Neural progenitor cell (in vitro differentiated cells): ENCODE measurements around the gene SLC1A6. TPM values are rescaled to one million over a fixed set of nuclear protein-coding genes. Genes with fewer than 3 reads are reported as not detected.

Source experiments
- DNase-seq: peaks from one replicate; pipeline ENCODE4 v3.0.0-alpha.2; 2016; ENCODE audit warnings: low spot score
- H2AFZ ChIP-seq: fragments of 200-600 bp; sonication (generic); replicated peaks from 2 replicates; pipeline ENCODE4 v1.6.1; 2016; ENCODE audit warnings: antibody characterized with exemption
- H3F3A ChIP-seq: fragments of 200-600 bp; sonication (generic); 2 replicates; pipeline ENCODE4 v1.6.1; 2016; ENCODE audit warnings: antibody characterized with exemption, low read depth
- H3K27ac ChIP-seq: fragments of 200-600 bp; sonication (generic); 2 replicates; pipeline ENCODE4 v1.5.1; 2016; ENCODE audit warnings: mild to moderate bottlenecking
- H3K27me3 ChIP-seq: fragments of 200-600 bp; sonication (generic); 2 replicates; pipeline ENCODE4 v1.6.1; 2016; ENCODE audit warnings: mild to moderate bottlenecking, moderate library complexity
- H3K36me3 ChIP-seq: fragments of 200-600 bp; sonication (generic); 2 replicates; pipeline ENCODE4 v1.5.1; 2016
- H3K4me1 ChIP-seq: fragments of 200-600 bp; sonication (generic); 2 replicates; pipeline ENCODE4 v1.6.1; 2016; ENCODE audit warnings: mixed run types
- H3K4me2 ChIP-seq: fragments of 200-600 bp; sonication (generic); 2 replicates; pipeline ENCODE4 v1.6.1; 2016
- H3K4me3 ChIP-seq: fragments of 200-600 bp; sonication (generic); 2 replicates; pipeline ENCODE4 v1.5.1; 2016
- H3K79me2 ChIP-seq: fragments of 200-600 bp; sonication (generic); 2 replicates; pipeline ENCODE4 v1.6.1; 2016; ENCODE audit warnings: low read depth
- H3K9ac ChIP-seq: fragments of 200-600 bp; sonication (generic); 2 replicates; pipeline ENCODE4 v1.6.1; 2016
- H3K9me3 ChIP-seq: fragments of 200-600 bp; sonication (generic); 2 replicates; pipeline ENCODE4 v1.5.1; 2016; ENCODE audit warnings: low read depth
- H4K20me1 ChIP-seq: fragments of 200-600 bp; sonication (generic); 2 replicates; pipeline ENCODE4 v1.6.1; 2016; ENCODE audit warnings: low read depth
- H3K27ac Mint-ChIP-seq: 3 replicates; pipeline ENCODE4 v1.8.0; 2021; ENCODE audit warnings: mixed read lengths
- H3K27me3 Mint-ChIP-seq: 2 replicates; pipeline ENCODE4 v1.8.0; 2022; ENCODE audit warnings: low read depth, mild to moderate bottlenecking, inconsistent platforms, moderate library complexity, mixed read lengths; ENCODE audit not compliant: insufficient read depth
- H3K36me3 Mint-ChIP-seq: 3 replicates; pipeline ENCODE4 v1.8.0; 2021; ENCODE audit warnings: mixed read lengths
- H3K4me1 Mint-ChIP-seq: 3 replicates; pipeline ENCODE4 v1.8.0; 2021; ENCODE audit warnings: mixed read lengths
- H3K4me3 Mint-ChIP-seq: 3 replicates; pipeline ENCODE4 v1.8.0; 2021; ENCODE audit warnings: mild to moderate bottlenecking, moderate library complexity, mixed read lengths
- H3K9me3 Mint-ChIP-seq: 3 replicates; pipeline ENCODE4 v1.8.0; 2020; ENCODE audit warnings: mixed read lengths
- EZH2 ChIP-seq: fragments of 200-600 bp; sonication (generic); IDR thresholded peaks from 2 replicates; pipeline ENCODE4 v1.6.1; 2017; ENCODE audit warnings: antibody characterized with exemption, mild to moderate bottlenecking, moderate library complexity
- EZH2phosphoT487 ChIP-seq: fragments of 200-600 bp; sonication (generic); IDR thresholded peaks from 2 replicates; pipeline ENCODE4 v1.6.1; 2017; ENCODE audit warnings: antibody characterized with exemption
- total RNA-seq: library from RNA; depleted of rRNA; stranded (reverse); fragments of >200 nt; gene quantifications from 2 replicates; pipeline ENCODE4 v1.2.3, GENCODE V29; 2015; ENCODE audit warnings: low replicate concordance
- TF ChIP-seq, protein P1 (sequence below): fragments of 200-600 bp; sonication (generic); IDR thresholded peaks from 2 replicates; pipeline ENCODE4 v1.5.1; 2017; ENCODE audit warnings: antibody characterized with exemption, mild to moderate bottlenecking

SLC1A6 gene
- total RNA-seq, 1 donor from 2014 or later = 15.0 TPM

DNA sequence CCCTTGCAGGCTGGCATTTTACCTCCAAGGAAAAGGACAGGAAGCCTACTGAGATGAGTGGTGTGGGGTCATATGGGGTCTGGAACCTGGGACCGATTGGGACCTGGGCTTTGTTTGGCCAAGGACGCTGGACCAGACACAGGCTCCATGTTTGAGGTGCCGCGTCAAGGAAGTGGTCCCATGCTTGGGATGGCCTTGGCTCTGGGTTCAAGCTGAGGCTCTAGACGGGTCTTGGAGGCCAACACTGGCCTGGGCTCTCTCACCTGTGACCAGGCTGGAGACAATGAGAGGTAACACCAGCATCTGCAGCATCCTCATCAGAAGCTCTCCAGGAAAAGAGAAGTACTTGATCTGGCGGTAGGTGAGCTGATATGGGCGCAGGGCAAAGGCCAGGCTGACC lies 8.2 kb downstream of the SLC1A6 start:
- H3K4me3 Mint-ChIP-seq = no peak overlapping the region
- Histone ChIP-seq H3K4me2 (no peak overlapping the region), H3K27me3 (no peaks in the 10 kb centered on the region), H4K20me1 (no peaks in the 10 kb centered on the region), H3K79me2 (no peaks in the 10 kb centered on the region), H3K27ac (no peak overlapping the region), H3K4me1 (peaks cover 10% of the 10 kb centered on the region), H3K9ac (no peak overlapping the region), H3K9me3 (no peaks in the 10 kb centered on the region), H3K36me3 (no peaks in the 10 kb centered on the region), H2AFZ (no peak overlapping the region), H3K4me3 (no peak overlapping the region), H3F3A (peaks cover 12% of the 10 kb centered on the region)
- H3K4me1 Mint-ChIP-seq = peaks cover 2% of the 10 kb centered on the region
- peaks cover 9% of the 10 kb centered on the region for H3K27me3 Mint-ChIP-seq
- no peak overlapping the region for H3K27ac Mint-ChIP-seq
- no peaks in the 10 kb centered on the region for H3K36me3 Mint-ChIP-seq
- no peak for DNase-seq
- no peaks in the 10 kb centered on the region for H3K9me3 Mint-ChIP-seq
- no peak for TF ChIP-seq EZH2phosphoT487
- TF ChIP-seq, protein P1, sequence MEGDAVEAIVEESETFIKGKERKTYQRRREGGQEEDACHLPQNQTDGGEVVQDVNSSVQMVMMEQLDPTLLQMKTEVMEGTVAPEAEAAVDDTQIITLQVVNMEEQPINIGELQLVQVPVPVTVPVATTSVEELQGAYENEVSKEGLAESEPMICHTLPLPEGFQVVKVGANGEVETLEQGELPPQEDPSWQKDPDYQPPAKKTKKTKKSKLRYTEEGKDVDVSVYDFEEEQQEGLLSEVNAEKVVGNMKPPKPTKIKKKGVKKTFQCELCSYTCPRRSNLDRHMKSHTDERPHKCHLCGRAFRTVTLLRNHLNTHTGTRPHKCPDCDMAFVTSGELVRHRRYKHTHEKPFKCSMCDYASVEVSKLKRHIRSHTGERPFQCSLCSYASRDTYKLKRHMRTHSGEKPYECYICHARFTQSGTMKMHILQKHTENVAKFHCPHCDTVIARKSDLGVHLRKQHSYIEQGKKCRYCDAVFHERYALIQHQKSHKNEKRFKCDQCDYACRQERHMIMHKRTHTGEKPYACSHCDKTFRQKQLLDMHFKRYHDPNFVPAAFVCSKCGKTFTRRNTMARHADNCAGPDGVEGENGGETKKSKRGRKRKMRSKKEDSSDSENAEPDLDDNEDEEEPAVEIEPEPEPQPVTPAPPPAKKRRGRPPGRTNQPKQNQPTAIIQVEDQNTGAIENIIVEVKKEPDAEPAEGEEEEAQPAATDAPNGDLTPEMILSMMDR = no peak
- TF ChIP-seq EZH2 = no peak

DNA sequence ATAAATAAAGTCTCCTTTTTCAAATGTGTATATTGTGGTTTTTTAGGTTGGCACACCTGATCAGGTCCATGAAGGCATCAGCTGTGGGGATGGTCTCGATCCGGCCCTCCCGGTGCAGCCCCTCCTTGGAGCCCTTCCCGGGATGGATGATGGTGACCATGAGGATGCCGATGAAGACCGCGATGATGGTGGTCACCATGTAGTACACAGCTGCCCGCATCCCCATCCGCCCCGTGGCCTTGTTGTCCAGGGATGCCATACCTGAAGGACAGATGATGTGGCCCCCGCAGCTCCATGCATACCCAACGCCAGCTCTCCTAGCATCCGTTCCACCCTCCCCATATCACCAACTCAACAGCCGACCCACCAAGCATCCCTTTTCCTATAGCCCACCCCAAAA lies 11.4 kb downstream of the SLC1A6 start:
- Histone ChIP-seq H3K27me3 (no peaks in the 10 kb centered on the region), H3K36me3 (no peaks in the 10 kb centered on the region), H3K4me1 (peaks cover 4% of the 10 kb centered on the region), H3K79me2 (no peaks in the 10 kb centered on the region), H3K9me3 (no peaks in the 10 kb centered on the region), H3K9ac (no peak overlapping the region), H3K4me3 (no peak overlapping the region), H4K20me1 (no peaks in the 10 kb centered on the region), H3K27ac (no peak overlapping the region), H3K4me2 (no peak overlapping the region), H2AFZ (no peak overlapping the region), H3F3A (no peaks in the 10 kb centered on the region)
- Mint-ChIP-seq H3K4me1 (peaks cover under 1% of the 10 kb centered on the region), H3K9me3 (no peaks in the 10 kb centered on the region), H3K27me3 (peaks cover 9% of the 10 kb centered on the region), H3K27ac (no peak overlapping the region), H3K4me3 (no peak overlapping the region), H3K36me3 (peaks cover 3% of the 10 kb centered on the region)
- no peak for DNase-seq
- TF ChIP-seq EZH2phosphoT487 (no peak), EZH2 (no peak)

DNA sequence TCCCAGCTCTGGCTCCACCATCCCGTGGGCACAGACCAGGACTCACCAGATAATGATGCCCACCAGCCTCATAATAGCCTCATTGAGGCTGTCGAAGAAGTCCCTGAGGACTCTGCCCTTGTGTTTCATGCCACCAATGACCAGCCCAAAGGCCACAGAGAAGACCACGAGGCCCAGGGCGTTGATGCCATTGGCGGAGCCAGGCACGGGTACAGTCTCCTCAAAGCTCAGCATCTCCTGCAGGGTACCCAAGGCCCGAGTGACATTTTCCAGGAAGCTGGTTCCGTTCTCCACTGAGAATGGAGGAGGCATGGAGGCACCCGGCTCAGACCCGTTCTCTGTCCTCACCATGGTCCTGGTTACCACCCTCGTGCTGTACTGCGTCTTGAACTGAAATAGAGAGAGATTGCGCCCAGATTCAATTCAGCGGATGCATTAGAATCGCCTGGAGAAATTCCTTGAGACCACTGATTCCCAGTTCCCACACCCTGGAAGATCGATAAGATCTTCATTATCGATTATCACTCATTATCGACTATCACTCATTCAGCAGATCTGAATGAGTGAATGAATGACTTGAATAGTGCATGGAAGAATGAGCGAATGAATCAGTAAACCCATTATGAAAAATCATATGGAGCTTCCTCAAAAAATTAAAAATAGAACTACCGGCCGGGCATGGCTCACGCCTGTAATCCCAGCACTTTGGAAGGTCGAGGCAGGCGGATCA lies 17.5 kb downstream of the SLC1A6 start:
- DNase-seq = no peak
- Histone ChIP-seq H3K27ac (no peak overlapping the region), H3K36me3 (peaks cover 7% of the 10 kb centered on the region), H3F3A (no peaks in the 10 kb centered on the region), H3K4me1 (no peaks in the 10 kb centered on the region), H3K79me2 (no peaks in the 10 kb centered on the region), H3K4me2 (no peak overlapping the region), H4K20me1 (no peaks in the 10 kb centered on the region), H2AFZ (no peak overlapping the region), H3K27me3 (no peaks in the 10 kb centered on the region), H3K4me3 (no peak overlapping the region), H3K9ac (no peak overlapping the region), H3K9me3 (no peaks in the 10 kb centered on the region)
- Mint-ChIP-seq H3K36me3 (peaks cover 15% of the 10 kb centered on the region), H3K9me3 (peaks cover 2% of the 10 kb centered on the region), H3K4me3 (no peak overlapping the region), H3K4me1 (no peaks in the 10 kb centered on the region), H3K27me3 (peaks cover 2% of the 10 kb centered on the region), H3K27ac (no peak overlapping the region)
- TF ChIP-seq EZH2 = no peak
- no peak for TF ChIP-seq EZH2phosphoT487
- TF ChIP-seq, protein P1 = no peak

DNA sequence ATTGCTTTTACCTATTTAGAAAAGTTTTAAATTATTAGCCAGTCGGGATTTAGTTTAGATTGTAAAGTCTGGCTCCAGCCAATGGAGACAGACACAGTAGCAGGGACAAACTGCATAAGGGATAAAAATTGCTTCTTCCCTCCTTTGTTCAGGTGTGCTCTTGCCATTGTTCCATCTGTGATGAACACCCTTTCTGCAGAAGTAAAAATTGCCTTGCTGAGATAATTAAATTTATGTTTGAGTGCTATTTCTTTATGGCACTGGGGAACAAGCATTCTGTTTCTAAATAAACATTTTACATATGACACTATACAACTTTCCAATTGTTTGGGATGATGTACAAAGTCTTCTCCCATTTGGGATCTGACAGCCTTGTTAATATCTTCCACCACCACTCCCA lies 20.4 kb downstream of the SLC1A6 start:
- H2AFZ ChIP-seq = no peak overlapping the region
- H3K9me3 Mint-ChIP-seq = peaks cover 2% of the 10 kb centered on the region
- no peaks in the 10 kb centered on the region for H3K4me1 Mint-ChIP-seq
- H4K20me1 ChIP-seq = no peaks in the 10 kb centered on the region
- no peak overlapping the region for H3K27ac ChIP-seq
- no peak overlapping the region for H3K9ac ChIP-seq
- H3K4me3 ChIP-seq = no peak overlapping the region
- H3F3A ChIP-seq = no peaks in the 10 kb centered on the region
- H3K4me3 Mint-ChIP-seq = no peak overlapping the region
- H3K27ac Mint-ChIP-seq = no peak overlapping the region
- no peaks in the 10 kb centered on the region for H3K4me1 ChIP-seq
- DNase-seq = no peak
- H3K36me3 ChIP-seq = peaks cover 7% of the 10 kb centered on the region
- peaks cover 2% of the 10 kb centered on the region for H3K27me3 Mint-ChIP-seq
- H3K36me3 Mint-ChIP-seq = peaks cover 14% of the 10 kb centered on the region
- no peak for TF ChIP-seq EZH2phosphoT487
- no peak for TF ChIP-seq EZH2
- TF ChIP-seq, protein P1 = no peak
- no peak overlapping the region for H3K4me2 ChIP-seq
- no peaks in the 10 kb centered on the region for H3K27me3 ChIP-seq
- H3K9me3 ChIP-seq = no peaks in the 10 kb centered on the region
- H3K79me2 ChIP-seq = no peaks in the 10 kb centered on the region
